GM21737 (cell line): ENCODE data around the gene KIAA0232.
"Not testable (repeated sequence)": the region's sequence is repeated elsewhere in the genome, so short reads cannot be mapped to it uniquely, and the experiment has no call there.

Experiments used
- ATAC-seq: cut with Tn5 transposase; IDR thresholded peaks from one replicate; pipeline ENCODE4 v1.9.1; 2021; ENCODE audit warnings: mild to moderate bottlenecking, moderate library complexity; ENCODE audit not compliant: unreplicated experiment

The KIAA0232 gene

DNA sequence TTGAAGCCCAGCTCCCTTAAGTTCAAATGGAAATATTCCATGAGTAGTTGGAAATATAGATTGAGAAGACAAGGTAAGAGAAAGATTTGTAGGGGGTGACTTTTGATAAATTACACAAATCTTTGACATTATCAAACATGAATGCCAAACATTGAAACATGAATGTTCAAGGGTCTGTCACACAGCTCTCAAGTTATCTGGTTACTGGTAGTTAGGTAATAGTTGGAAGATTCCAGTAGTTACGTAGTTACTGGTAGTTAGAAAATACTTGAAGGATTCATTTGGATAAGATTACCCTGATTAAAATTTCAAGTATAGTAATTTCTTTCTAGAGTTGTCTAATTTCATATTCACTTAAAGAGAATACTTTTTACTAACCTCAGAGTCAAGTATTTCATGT is 20.7 kb downstream of the KIAA0232 start:
- ATAC-seq: no peak

GRCh38 chr4:6804082-6804752 is 21.7 kb downstream of the KIAA0232 start:
- no peak for ATAC-seq

- no peak for ATAC-seq
These were observed 24.5 kb downstream of the KIAA0232 start for GRCh38 chr4:6806924-6807626.

DNA sequence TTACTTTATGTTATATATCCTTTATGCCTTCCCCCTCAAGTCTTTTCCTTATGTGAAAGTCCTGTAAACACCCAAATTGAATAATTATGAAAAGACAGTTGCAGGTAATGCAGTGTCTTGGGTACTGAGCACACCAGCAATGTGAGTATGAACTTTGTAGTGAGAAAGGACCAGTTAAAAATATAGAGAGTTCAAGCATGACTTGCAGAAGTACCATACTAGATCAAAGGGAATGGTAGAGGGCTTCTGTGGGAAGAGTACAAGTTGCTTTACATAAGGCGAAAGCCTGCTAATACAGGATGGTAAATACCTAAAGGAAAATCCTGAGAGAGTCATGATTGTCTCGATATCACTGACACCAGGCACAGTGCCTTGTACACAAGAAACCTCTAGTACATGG is 25.7 kb downstream of the KIAA0232 start:
- ATAC-seq: no peak

DNA sequence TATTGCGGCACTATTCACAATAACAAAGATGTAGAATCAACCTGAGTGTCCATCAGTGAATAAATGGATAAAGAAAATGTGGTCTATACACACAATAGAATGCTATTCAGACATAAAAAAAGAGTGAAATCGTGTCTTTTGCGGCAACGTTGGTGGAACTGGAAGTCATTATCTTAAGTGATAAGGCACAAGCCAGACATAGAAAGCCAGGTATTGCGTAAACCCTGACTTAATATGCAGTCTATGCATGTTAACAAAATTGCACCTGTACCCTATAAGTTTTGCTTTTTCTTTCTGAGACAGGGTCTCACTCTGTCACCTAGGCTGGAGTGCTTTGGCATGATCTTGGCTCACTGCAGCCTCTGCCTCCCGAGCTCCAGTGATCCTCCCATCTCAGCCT is 28.6 kb downstream of the KIAA0232 start:
- ATAC-seq: no peak

- no peak for ATAC-seq
These were observed 30.2 kb downstream of the KIAA0232 start for GRCh38 chr4:6812766-6813165.

DNA sequence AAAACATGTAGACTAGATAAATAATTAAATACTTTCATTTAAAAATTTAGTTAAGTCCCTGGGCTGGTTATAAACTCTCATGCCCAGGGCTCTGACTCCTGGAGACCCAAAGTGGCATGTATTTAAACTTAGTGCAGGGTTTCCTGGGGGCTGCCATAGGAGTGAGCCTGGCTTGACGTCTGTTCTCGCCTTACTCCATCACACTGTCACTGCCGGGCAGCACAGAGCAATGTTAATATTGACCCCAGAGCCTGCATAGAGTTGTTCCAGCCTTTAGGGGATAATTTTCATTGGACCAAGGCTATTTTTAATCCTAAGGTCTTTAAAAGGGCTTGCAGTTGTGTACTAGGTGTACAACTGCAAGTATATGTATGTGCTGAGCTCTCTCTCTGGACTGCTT is 31.2 kb downstream of the KIAA0232 start:
- ATAC-seq: no peak

GRCh38 chr4:6815029-6815836 is 32.7 kb downstream of the KIAA0232 start:
- ATAC-seq: no peak

DNA sequence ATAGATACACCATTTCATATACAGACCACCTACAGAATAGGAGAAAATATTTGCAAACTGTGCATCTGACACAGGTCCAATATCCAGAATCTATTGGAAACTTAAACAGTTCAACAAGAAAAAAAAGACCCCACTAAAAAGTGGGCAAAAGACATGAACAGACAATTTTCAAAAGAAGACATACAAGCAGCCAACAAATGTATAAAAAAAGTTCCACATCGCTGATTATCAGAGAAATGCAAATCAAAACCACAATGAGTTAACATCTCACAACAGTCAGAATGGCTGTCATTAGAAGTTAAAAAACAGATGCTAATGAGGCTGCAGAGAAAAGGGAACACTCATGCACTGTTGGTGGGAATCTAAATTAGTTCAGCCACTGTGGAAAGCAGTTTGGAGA is 36.8 kb downstream of the KIAA0232 start:
- ATAC-seq: no peak

DNA sequence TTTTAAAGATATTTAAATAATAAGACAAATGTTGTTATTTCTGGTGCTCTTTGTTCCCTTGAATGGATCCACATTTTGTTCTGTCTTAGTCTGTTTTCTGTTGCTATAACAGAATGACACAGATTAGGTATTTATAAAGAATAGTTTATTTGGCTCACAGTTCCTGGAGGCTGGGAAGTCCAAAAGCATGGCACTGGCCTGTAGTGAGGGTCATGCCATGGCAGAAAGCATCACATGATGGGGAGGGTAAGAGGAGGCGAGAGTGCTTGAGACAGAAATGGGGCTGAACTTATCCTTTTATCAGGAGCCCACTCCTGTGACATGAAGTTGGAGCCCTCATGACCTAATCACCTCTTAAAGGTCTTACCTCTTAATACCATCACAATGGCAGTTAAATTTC is 38.2 kb downstream of the KIAA0232 start:
- ATAC-seq: no peak

GRCh38 chr4:6824071-6824470 is 41.5 kb downstream of the KIAA0232 start:
- ATAC-seq: no peak

DNA sequence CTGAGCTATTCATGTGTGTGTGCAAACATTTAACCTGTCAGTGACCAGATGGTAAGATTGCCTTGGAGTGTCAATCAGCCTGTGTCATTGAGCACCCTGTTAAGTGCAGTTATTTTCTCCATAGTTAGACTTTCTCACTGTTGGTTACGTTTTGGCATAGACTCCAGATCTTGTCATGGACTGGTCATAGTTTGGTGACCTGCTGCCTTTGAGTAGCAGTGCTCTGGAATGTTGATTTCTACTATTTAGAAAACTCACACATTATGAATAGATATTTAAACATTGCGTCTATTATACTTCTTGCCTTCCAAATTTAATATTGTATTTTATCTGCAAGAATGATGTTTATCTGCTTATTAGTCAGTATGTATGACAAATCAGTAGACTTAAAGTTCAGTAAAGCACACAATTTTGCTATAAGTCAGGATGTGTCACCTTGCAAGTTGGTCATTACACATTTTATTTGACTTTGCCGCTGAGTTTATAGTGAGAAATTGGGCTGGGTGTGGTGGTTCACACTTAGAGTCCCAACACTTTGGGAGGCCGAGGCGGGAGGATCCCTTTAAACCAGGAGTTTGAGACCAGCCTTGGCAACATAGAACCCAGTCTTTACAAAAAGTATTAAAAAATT is 42.4 kb downstream of the KIAA0232 start:
- ATAC-seq: no peak

DNA sequence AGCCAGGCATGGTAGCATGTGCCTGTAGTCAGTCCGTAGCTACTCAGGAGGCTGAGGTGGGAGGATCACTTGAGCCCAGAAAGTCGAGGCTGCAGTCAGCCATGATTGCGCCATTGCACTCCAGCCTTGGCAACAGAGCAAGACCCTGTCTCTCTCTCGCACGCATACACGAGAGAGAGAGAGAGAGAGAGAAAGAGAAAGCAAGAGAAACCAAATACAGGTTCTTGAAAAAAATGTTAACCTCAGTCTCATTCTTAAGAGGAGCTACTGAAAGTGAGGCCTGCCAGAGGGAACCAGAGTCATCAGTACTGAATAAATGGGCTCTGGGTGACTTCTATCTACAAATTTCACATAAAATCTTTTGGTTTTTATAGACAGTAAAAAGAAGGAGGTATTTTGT is 42.9 kb downstream of the KIAA0232 start:
- ATAC-seq: no peak

DNA sequence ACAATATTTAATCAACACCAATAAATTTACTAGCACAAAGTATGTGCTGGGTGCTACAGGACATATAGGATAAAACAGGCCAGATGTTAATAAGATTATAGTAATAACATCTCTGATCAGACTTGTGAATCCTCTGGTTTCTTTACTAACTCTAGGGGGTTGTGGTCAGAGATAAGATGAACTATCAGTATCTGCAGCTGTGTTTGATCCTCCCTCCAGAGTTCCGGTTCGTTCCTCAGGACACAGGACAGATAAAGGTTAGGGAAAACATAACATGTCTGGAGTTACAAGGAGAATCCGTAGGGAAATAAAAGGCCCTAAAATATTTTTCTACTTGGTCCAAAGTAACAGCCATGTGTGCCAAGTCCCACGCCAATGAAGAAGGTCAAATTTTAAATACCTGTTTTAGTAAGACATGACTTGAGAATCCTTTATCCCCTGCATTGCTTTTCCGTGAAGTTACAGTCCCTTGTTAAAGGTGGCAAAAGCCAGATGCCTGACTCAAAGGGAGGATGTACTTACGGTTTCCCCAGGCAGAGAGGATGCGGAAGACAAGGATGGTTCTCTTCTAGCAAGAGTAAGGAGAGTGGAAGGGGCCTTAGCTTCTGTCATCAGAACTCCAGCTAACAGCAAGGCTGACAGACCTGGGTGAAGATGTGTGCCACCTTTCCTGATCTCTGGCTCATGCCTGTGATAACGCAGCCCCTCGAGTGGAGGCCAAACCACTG is 44.4 kb downstream of the KIAA0232 start:
- ATAC-seq: no peak

- no peak for ATAC-seq
These were observed 46.6 kb downstream of the KIAA0232 start for GRCh38 chr4:6829086-6829485.

GRCh38 chr4:6834867-6835266 is 52.3 kb downstream of the KIAA0232 start:
- ATAC-seq: no peak

- ATAC-seq: not testable (repeated sequence)
These were observed 53.1 kb downstream of the KIAA0232 start for GRCh38 chr4:6835616-6836015.

DNA sequence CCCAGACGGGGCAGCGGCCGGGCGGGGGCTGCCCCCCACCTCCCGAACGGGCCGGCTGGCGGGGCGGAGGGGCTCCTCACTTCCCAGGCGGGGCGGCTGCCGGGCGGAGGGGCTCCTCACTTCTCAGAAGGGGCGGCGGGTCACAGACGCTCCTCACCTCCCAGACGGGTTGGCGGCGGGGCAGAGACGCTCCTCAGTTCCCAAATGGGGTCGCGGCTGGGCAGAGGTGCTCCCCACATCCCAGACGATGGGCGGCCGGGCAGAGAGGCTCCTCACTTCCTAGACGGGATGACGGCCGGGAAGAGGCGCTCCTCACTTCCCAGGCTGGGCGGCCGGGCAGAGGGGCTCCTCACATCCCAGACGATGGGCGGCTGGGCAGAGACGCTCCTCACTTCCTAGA is 54.6 kb downstream of the KIAA0232 start:
- not testable (repeated sequence) for ATAC-seq

DNA sequence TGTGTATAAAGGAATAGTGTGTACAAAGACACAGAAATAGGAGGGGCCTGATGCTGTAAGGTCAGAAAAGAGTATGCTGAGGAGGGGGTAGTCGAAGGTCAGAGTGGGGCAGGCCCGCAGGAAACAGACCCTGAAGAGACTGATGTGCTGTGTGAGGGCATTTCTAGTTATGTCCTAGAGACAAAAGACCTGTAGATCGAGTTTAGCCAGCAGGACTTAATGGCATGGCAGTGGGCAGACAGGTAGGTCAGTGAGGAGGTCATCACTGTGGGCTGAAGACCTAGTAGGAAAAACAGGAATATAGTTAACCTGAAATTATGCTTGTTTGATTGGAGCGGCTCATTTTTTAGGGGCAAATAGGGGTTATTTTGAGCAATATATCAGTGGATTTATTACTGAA is 57.1 kb downstream of the KIAA0232 start:
- no peak for ATAC-seq

GRCh38 chr4:6840062-6840976 is 57.8 kb downstream of the KIAA0232 start:
- ATAC-seq: no peak
